Placental epithelial cell (primary cell): ENCODE measurements around the gene SGO1. TPM values are rescaled to one million over a fixed set of nuclear protein-coding genes. Genes with fewer than 3 reads are reported as not detected.

Experiments used
- small RNA-seq: library from RNA; depleted of rRNA; stranded (forward); fragments of <200 nt; gene quantifications from one replicate; pipeline ENCODE3, GENCODE V24; 2012
- total RNA-seq: library from RNA; depleted of rRNA; stranded (reverse); fragments of >200 nt; gene quantifications from 2 replicates; pipeline ENCODE4 v1.2.3, GENCODE V29; 2012

The SGO1 gene
- 1.7 and 2.0 TPM in 2 replicates for total RNA-seq

DNA sequence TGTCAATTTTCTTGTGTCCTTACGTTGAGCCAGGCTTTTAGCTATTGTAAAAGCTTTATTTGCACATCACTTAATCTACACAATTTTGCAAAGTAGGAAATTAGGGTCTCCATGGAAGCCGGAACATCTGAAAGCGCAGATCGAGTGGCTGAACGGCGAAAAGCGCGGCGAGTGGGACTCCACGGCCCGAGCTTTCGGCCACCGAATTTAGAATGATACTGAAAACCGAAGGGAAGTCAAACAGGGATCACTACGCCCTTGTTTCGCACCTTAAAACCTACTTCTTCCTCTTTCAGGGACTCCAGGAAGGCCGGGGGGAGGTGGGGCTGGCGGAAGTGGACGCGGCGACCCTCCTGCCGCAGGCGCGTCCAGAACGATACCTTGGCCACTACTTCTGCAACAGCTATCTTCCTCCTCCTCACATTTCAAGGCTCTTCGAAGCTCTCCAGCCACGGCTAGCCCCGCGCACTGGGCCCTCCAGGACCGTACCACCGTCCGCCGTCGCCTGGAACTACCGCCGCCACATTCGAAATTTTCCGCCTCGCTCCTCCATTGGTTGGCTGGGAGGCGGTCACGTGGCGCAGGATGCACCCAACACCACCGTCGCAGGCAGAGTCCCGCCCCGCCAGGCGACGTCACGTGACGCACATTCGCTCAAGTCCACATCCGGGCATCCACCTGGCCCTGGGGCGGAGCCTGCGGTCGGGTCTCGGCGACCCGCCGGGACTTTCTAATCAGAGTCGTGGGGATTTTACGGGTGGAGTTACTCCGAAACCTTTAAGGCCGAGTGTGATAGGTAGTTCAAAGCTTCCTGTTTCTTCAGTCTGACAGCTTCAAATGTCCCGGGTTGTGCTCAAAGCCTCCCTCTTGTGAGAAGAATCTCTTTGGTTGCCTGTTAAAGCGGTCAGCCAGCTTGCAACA is at the start of gene SGO1:
Gene SGO1, minus strand, starts transcription at position 528 of the 921 bp plus-strand sequence. CDS start 2,179 bp downstream, outside the sequence.

Small RNA genes lying within 50 kb of the gene (small RNA-seq; reads per million reads assigned to genes)
- gene MIR3135A = not detected

Other genes with a start within 250 kb of the SGO1 start
- 76.5 and 93.8 TPM in 2 replicates for gene RAB5A, start 239.1 kb downstream of the SGO1 start, total RNA-seq
- gene PP2D1, start 173.9 kb downstream of the SGO1 start, total RNA-seq = not detected in 2 replicates
- gene KAT2B, start 145.8 kb downstream of the SGO1 start, total RNA-seq = 20.6 and 38.1 TPM in 2 replicates